Neuron (in vitro differentiated cells): ENCODE measurements around the gene CFAP58.

Experiments used
- H2AFZ ChIP-seq: one replicate; pipeline ENCODE4 v1.6.1; 2013; ENCODE audit warnings: low read depth, mild to moderate bottlenecking, inconsistent platforms, low read length, moderate library complexity
- H3K27me3 ChIP-seq: one replicate; pipeline ENCODE4 v1.6.1; 2013; ENCODE audit warnings: low read length; ENCODE audit not compliant: insufficient read depth
- H3K36me3 ChIP-seq: one replicate; pipeline ENCODE4 v1.6.1; 2013; ENCODE audit warnings: low read length; ENCODE audit not compliant: insufficient read depth
- H3K4me1 ChIP-seq: one replicate; pipeline ENCODE4 v1.6.1; 2013; ENCODE audit warnings: low read length; ENCODE audit not compliant: insufficient read depth
- H3K4me3 ChIP-seq: 2 replicates; pipeline ENCODE4 v1.5.1; 2013; ENCODE audit warnings: mild to moderate bottlenecking, low read length, moderate library complexity
- H3K9me3 ChIP-seq: one replicate; pipeline ENCODE4 v1.6.1; 2013; ENCODE audit warnings: low read length

Gene CFAP58

DNA sequence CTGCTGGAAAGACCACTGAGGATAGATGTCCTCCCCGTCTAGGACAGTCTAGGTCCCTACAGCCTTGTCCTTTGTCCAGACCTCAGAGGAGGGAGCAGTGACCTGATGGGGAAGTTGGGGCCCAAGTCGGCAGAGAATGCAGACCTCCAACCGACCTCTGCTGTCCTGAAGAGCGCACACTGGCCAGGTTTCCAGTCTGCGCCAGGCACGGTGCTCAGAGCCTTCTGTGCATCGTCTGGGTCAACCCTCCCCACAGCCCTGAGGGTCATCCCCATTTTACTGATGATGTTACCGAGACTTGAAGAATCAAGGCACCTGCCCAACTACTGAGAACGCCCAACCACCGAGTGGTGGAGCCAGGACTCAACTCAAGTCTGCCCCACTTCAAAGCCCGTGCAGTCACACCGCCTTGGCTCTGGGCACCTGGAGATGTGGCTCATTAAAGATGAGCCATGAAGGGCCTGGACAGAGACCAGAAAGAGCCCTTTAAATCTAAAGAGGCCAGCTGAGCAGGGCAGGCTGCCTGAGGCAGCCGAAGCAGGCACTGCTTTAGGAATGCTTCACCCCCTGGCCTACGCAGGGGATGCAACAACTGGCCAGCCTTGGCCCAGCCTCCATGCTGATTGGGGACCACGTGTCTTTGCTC lies 19.8 kb upstream of the CFAP58 start:
- Histone ChIP-seq H3K27me3 (peaks cover 36% of the 10 kb centered on the region), H3K4me1 (peaks cover 47% of the 10 kb centered on the region), H2AFZ (no peak overlapping the region), H3K9me3 (no peaks in the 10 kb centered on the region), H3K4me3 (no peak overlapping the region), H3K36me3 (no peaks in the 10 kb centered on the region)

DNA sequence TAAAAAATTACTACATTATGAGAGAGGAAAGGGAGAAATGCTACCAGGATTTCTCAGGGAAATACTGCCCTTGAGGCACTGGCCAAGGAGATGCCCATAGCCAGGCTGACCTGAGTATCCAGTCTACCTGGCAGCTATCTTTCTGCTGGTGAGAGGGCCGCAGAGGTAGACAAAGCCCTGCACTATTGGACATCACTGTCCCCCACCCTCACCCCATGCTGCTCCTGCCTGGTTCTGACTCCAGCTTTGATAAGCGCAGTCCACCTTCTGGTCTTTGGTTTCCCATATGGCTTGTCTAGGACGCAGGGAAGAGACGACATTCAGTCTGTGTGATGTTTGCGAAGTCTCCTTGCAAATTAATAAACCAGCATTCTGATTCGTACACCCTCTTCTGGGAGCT lies 19.1 kb upstream of the CFAP58 start:
- H2AFZ ChIP-seq, result no peak overlapping the region
- H3K9me3 ChIP-seq, result no peaks in the 10 kb centered on the region
- peaks cover 40% of the 10 kb centered on the region for H3K4me1 ChIP-seq
- H3K4me3 ChIP-seq, result no peak overlapping the region
- no peaks in the 10 kb centered on the region for H3K36me3 ChIP-seq
- H3K27me3 ChIP-seq, result peaks cover 42% of the 10 kb centered on the region

DNA sequence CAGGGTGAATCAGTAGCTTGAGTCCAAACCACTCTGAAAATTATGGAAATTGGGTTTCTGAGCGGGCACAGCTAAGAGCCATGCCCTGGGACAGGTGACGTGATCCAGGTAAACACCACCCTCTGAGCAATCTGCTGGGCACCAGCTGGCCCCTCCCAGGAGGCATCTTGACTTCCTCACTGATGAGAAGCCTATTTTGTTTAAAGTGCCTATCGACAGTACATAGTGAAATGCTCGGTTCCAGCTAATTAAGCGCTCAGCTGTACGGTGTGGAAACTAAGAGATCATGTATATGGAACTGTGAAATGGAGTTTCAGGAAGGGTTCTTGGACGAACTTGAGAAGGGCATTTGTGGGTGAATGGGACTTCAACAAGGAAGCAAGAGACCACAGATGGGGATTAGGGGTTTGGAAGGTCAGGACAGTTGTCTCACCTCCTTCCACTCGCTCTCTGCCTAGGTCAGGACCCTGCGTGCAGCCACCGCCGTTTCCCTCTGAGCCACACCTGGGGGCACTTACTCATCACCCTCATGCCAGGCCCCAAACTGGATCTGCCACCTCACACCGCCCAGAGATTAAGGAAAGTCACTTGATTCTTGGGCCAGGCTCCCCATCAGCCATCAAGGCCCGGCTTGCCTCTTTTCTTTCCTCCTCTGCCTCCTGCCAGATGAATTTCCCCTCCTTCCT lies 18.5 kb upstream of the CFAP58 start:
- Histone ChIP-seq H3K4me3 (no peak overlapping the region), H3K27me3 (peaks cover 39% of the 10 kb centered on the region), H3K9me3 (no peaks in the 10 kb centered on the region), H3K36me3 (no peaks in the 10 kb centered on the region), H2AFZ (no peak overlapping the region), H3K4me1 (peaks cover 34% of the 10 kb centered on the region)

DNA sequence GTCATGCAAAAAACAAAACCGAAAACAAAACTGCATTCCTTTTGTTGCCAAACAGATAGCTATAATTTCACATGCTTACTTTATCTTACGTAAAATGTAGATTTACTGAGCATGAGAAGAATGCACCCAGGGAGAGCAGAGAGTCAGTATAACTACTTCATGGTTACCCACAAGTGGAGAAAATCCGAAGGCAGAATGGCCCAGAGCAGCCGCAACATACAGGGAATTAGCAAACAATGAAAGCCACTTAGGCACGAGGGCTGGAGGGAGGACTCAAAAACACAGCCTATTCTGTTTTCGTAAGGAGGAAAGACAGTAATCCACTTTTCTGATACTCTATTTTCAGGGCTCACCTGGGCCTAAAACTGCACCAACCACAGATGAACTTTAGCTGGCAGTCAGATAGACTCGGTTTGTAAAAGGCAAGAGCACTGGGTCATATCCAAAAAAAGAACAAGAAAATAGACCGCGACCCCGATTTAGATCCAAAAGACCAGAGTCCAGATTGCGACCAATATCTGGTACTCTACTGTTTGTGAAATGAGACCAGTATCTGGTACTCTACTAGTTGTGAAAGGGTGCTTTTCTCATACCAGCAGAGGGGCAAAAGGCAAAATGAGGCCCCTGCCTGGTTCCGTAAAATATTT lies 16.7 kb upstream of the CFAP58 start:
- H3K4me3 ChIP-seq, result peak overlapping the region; percentile 67
- H3K27me3 ChIP-seq, result peaks cover 29% of the 10 kb centered on the region
- H2AFZ ChIP-seq, result no peak overlapping the region
- H3K4me1 ChIP-seq, result peaks cover 16% of the 10 kb centered on the region
- no peaks in the 10 kb centered on the region for H3K9me3 ChIP-seq
- no peaks in the 10 kb centered on the region for H3K36me3 ChIP-seq

GRCh38 chr10:104337521-104337984 lies 16.1 kb upstream of the CFAP58 start:
- Histone ChIP-seq H2AFZ (peak overlapping the region; percentile 92), H3K27me3 (peaks cover 25% of the 10 kb centered on the region), H3K9me3 (no peaks in the 10 kb centered on the region), H3K4me1 (peaks cover 14% of the 10 kb centered on the region), H3K36me3 (no peaks in the 10 kb centered on the region), H3K4me3 (peak overlapping the region; percentile 67)

- peaks cover 24% of the 10 kb centered on the region for H3K27me3 ChIP-seq
- peaks cover 18% of the 10 kb centered on the region for H3K4me1 ChIP-seq
Observed at GRCh38 chr10:104337985-104338735, 15.5 kb upstream of the CFAP58 start, which contains the start of gene ITPRIP. TSS of gene ITPRIP (minus strand) at chr10:104338465. CDS start at chr10:104316051, 22,414 bp downstream.

DNA sequence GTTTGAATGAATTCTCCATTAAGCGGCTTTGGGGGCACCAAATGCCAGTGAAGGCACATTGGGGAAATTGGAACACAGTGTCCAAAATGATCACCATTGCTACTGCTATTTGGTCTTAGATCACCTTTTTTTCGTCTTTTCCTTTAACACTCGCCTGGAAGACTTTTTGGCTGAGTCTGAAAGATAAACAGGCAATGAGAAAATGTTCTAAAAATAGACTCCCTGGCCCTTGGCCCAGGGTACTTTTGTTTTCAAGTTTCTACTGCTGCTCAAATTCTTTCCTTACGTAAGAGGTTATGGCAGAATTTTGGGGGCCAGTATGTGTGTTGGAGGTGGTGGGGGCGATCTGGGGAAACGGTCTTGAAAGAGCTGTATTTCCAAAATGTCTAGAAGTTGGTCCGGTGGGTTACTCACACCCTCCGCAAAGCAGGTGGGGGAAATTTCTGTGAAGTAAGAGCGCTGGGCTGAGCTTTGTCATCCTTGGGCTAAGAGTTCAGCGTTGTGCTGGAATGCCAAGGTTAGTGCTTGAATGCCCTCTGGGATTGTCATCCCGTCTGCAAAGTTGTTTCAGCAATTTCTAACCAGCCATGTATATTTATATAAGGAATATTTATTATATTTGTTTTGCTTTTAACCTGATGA lies 14.0 kb upstream of the CFAP58 start:
- Histone ChIP-seq H2AFZ (no peak overlapping the region), H3K4me3 (peak overlapping the region; percentile 67), H3K27me3 (peaks cover 24% of the 10 kb centered on the region), H3K9me3 (no peaks in the 10 kb centered on the region), H3K4me1 (peaks cover 18% of the 10 kb centered on the region), H3K36me3 (no peaks in the 10 kb centered on the region)

More at GRCh38 chr10:104337985-104338735, 15.5 kb upstream of the CFAP58 start, which contains the start of gene ITPRIP:
- Histone ChIP-seq H2AFZ (peak within 1 kb of the TSS; percentile 92), H3K36me3 (no peaks in the 10 kb centered on the region), H3K9me3 (no peaks in the 10 kb centered on the region), H3K4me3 (peak within 1 kb of the TSS; percentile 67)

GRCh38 chr10:104340111-104340526 lies 13.5 kb upstream of the CFAP58 start:
- H3K4me3 ChIP-seq, result no peak overlapping the region
- H2AFZ ChIP-seq, result no peak overlapping the region

GRCh38 chr10:104340641-104341040 lies 13.0 kb upstream of the CFAP58 start:
- peaks cover 18% of the 10 kb centered on the region for H3K4me1 ChIP-seq

More at GRCh38 chr10:104340111-104340526, 13.5 kb upstream of the CFAP58 start:
- peaks cover 24% of the 10 kb centered on the region for H3K27me3 ChIP-seq
- H3K9me3 ChIP-seq, result no peaks in the 10 kb centered on the region
- peaks cover 18% of the 10 kb centered on the region for H3K4me1 ChIP-seq
- no peaks in the 10 kb centered on the region for H3K36me3 ChIP-seq

GRCh38 chr10:104342941-104343411 lies 10.7 kb upstream of the CFAP58 start:
- Histone ChIP-seq H2AFZ (no peak overlapping the region), H3K4me3 (no peak overlapping the region), H3K27me3 (peaks cover 13% of the 10 kb centered on the region), H3K4me1 (peaks cover 4% of the 10 kb centered on the region), H3K9me3 (no peaks in the 10 kb centered on the region), H3K36me3 (no peaks in the 10 kb centered on the region)

More at GRCh38 chr10:104340641-104341040, 13.0 kb upstream of the CFAP58 start:
- no peaks in the 10 kb centered on the region for H3K36me3 ChIP-seq
- H2AFZ ChIP-seq, result no peak overlapping the region
- no peaks in the 10 kb centered on the region for H3K9me3 ChIP-seq
- H3K4me3 ChIP-seq, result no peak overlapping the region
- H3K27me3 ChIP-seq, result peaks cover 24% of the 10 kb centered on the region

DNA sequence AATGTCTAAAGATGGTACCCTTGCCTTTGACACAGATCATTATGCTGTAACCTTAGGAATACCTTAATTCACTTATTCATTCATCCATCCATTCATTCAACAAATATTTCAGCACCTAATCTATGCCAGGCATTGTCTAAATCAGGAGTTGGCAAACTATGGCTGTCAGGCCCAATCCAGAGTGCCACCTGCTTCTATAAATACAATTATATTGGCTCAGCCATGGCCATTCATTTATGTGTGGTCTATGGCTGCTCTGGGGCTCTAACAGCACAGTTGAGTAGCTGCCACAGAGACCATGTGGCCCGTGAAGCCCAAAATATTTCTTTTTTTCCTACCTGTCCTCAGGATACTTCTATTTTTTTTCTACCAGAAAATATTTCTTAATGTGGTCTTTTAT lies 9.4 kb upstream of the CFAP58 start:
- Histone ChIP-seq H3K36me3 (no peaks in the 10 kb centered on the region), H3K4me3 (no peak overlapping the region), H3K9me3 (no peaks in the 10 kb centered on the region), H3K4me1 (peaks cover 4% of the 10 kb centered on the region), H2AFZ (no peak overlapping the region), H3K27me3 (peaks cover 12% of the 10 kb centered on the region)

- no peaks in the 10 kb centered on the region for H3K36me3 ChIP-seq
- no peak overlapping the region for H3K4me3 ChIP-seq
- peaks cover 5% of the 10 kb centered on the region for H3K27me3 ChIP-seq
- H2AFZ ChIP-seq, result no peak overlapping the region
- no peaks in the 10 kb centered on the region for H3K9me3 ChIP-seq
- H3K4me1 ChIP-seq, result peaks cover 4% of the 10 kb centered on the region
Observed at GRCh38 chr10:104345515-104345914, 8.1 kb upstream of the CFAP58 start.
